GM18505 (cell line): ENCODE measurements around the gene BAIAP2L2.
"Not testable (repeated sequence)": the region's sequence is repeated elsewhere in the genome, so short reads cannot be mapped to it uniquely, and the experiment has no call there.

Experiments used
- ATAC-seq: cut with Tn5 transposase; IDR thresholded peaks from one replicate; pipeline ENCODE4 v1.9.1; 2021; ENCODE audit not compliant: unreplicated experiment
- POLR2A ChIP-seq: IDR thresholded peaks from 4 replicates; pipeline ENCODE4 v1.6.1; 2011; ENCODE audit warnings: borderline replicate concordance; ENCODE audit not compliant: insufficient read depth, insufficient read length; ENCODE audit errors: extremely low read depth

Gene BAIAP2L2

DNA sequence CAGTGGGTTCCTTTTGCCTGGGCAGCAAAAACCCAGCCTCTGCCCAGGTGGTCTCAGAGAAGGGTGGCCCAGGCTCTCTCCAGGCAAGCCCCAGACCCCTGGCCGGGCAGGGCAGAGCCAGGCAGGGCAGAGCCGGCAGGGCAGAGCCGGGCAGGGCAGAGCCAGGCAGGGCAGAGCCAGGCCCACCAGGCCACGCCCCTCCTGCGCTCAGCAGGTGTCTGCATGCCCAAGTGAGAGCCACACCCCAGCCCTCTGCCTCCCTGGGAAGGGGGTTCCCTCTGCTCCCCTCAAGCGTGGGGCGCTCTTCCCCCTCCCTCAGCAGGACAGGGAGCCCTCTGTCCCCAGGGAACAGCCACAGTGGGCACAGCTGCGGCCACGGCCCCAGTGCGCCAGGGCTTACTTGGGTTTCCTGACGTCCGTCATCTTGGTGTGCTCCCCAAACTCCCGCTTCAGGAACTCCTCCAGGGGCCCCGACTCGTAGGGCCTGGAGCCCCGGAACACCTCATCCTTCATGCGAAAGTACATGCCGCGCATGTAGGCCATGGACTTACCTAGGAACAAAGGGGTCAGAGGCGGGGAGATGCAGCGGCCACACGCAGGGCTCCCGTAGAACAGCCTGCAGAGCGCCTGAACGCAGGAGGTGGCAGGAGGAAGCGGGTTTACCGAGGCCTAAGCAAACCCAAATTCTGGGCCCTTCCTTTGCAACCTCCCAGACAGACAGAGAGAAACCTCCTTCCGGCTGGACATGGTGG lies 10.1 kb upstream of the BAIAP2L2 start:
- no peak for TF ChIP-seq POLR2A
- ATAC-seq = no peak

DNA sequence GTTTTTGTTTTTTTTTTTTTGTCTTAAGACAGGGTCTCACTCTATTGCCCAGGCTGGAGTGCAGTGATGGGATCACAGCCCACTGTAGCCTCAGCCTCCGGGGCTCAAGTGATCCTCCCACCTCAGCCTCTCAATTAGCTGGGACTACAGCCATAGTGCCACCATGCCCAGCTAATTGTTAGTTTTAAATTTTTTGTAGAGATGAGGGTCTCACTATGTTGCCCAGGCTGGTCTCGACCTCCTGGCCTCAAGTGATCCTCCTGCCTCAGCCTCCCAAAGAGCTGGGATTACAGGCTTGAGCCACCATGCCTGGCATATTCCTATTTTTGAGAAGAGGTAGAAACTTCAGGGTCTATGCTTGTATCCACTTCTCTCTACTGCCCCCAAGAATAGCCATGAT lies 8.3 kb upstream of the BAIAP2L2 start:
- not testable (repeated sequence) for ATAC-seq

- ATAC-seq = no peak
- TF ChIP-seq POLR2A = no peak
Measured at GRCh38 chr22:38118182-38118581, 7.7 kb upstream of the BAIAP2L2 start.

DNA sequence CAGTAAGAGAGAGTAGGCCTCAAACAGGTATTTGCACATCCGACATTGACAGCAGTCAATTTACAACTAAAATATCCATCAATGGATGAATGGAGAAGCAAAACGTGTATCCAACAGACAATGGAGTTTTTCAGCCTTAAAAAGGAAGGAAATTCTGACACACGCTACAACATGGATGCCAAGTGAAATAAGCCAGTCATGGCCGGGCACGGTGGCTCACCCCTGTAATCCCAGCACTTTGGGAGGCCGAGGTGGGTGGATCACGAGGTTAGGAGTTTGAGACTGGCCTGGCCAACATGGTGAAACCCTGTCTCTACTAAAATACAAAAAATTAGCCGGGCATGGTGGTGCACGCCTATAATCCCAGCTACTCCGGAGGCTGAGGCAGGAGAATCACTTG lies 7.1 kb upstream of the BAIAP2L2 start:
- not testable (repeated sequence) for ATAC-seq

GRCh38 chr22:38115423-38116205 lies 5.1 kb upstream of the BAIAP2L2 start:
- no peak for ATAC-seq
- no peak for TF ChIP-seq POLR2A

DNA sequence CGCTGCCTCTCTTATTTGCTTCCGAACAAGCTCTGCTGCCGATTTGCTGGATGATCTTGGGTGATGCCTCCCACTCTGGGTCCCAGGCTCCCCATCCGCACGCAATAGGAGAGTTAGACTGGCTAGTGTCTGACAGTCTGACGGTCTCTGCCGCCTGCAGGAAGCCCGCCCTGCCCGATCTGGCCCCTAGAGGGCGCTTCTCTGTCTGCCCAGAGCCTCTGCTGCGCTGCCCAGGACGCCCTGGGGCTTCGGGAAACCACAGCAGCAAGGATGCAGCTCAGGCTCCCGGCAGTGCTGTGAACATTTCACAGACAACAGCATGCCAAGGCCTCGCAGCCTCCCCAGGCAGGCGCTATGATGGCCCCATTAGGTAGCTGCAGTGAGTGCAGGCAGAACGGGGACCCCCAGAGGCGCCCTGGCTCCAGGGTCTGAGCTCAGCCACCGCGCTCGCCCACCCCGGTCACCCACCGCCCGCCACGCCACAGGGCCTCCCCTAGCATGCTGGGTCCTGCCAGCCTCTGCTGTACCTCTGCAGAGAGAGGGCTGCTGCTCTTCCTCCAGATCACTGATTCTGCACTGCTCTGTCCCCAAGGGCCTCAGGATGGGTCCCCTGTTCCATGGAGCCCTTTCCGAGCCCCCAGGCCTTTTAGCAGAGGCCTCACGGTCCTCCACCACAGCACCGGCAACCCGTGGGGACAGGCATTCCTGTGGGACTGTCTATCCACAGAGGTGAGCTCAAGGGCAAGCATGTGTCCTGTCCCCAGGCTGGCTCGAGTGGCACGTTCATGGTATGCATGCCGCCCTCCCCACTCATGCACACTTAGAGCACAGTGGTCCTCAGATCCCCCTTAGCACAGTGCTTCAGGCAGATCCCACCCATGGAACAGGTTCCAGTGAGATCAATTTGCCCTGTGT lies 4.3 kb upstream of the BAIAP2L2 start:
- TF ChIP-seq POLR2A = no peak
- no peak for ATAC-seq

DNA sequence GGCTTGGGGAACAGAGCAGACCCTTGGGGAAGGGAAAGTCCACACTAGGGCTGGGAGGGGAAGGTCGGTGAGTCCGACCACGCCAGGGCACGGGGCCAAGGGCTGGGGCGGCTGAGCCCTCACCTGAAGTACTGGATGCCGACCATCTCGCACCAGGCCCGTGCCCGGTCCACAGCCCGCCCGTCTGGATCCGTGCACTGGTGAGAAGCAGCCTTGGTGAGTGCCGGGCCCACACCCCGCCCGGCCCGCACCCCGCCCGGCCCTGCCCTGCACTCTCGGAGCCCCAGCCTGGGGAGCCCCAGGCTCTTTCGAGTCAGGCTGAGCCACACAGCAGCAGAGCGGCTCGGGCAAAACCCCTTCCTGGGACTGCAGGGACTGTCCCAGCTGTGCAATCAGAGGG lies 1.9 kb upstream of the BAIAP2L2 start:
- ATAC-seq = no peak
- no peak for TF ChIP-seq POLR2A

DNA sequence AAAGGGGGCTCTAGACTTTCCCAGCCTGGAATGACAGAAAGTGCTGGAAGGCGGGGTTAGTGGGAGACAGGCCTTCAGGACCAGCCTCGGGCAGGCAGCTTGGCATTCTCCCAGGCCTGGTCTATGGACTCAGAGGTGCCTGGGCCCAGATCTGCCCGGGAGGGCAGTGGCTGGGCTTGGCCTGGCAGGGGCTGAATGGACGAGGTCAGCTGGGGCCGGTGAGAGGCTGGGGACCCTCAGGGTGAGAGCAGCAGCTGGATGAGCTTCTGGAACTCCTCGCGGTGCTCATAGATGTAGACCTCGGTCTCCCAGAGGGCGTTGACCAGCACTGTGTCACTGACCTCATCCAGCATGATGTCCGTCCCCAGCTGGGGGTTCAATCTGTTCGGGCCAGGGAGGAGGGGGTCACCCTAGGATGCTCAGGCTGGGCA lies 1.5 kb upstream of the BAIAP2L2 start:
- TF ChIP-seq POLR2A = no peak
- ATAC-seq = no peak

DNA sequence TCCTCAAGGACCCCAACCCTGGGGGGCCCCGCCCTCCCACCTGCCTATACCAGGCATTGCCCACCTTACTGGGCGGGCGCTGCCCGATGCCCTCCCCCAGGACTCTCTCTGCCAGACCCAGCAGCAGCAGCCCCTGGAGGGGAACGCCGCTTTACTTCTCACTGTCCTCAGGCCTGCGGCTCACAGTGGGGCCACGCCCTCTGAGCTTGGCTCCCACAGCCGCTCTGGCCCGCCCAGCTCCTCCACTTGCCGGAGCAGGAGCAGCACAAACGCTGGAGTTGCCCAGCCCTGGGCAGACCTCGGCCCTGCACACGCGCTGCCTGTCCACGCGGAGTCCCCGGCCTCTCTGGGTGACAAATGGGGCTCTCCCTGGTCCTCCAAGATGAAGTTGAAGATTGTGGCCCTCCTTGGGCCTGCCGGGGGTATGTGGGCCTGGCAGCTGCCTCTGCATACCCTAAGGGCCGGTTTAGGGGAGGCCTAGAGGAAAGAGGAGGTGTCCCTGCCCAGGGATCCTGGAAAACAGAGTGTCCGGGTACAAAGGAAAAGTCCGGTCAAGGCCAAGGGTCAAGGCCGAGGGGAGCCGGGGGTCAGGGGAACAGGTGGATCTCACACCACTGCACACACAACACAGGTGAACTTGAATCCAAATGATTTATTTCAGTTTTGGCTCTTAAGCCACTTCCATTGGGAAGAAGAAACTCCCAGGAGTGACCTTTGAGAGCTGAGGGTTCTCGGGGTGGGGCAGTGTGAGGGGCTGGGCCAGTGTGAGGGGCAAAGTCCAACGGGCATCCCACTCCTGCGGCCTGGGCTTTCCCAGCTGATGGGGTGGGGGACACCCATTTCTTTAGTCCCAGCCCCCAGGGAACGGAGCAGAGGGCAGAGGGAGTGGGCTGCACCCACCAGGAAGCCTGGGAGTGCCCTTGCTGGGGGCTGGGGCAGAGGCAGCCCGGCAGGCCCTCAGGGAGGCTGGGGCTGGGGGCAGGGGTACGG lies 674 bp upstream of the BAIAP2L2 start:
- no peak for ATAC-seq
- TF ChIP-seq POLR2A = no peak

- TF ChIP-seq POLR2A = no peak
- no peak for ATAC-seq
Measured at GRCh38 chr22:38109371-38110001, 998 bp downstream of the BAIAP2L2 start.

GRCh38 chr22:38108561-38109319 lies 1.7 kb downstream of the BAIAP2L2 start:
- no peak for TF ChIP-seq POLR2A
- ATAC-seq = no peak
